ENCODE measurements around the gene IFT122.

Gene IFT122

GRCh38 chr3:129441215-129441614 is 1.2 kb downstream of the IFT122 start:
- no peak for DNase-seq (ENCODE audit: low read depth)

GRCh38 chr3:129441782-129442181 is 1.8 kb downstream of the IFT122 start:
- DNase-seq (ENCODE audit: low read depth): no peak

DNA sequence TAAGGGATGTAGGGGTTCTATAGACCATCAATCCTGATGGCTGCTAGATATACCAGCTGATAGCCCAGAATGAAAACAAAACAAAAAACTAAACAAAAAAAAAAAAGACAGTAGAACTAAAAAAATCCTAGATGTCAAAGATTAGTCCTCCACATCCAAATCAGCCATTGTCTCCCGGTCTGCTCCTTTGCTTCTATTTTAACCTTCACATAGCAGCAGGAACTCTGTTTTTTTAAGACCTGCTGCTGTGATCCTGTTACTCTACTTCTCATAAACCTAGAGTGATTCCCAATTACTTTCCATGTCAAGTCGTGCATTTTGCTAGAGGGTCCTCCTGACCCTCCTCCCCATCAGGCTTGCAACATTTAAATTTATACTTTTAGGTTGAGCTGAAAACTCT is 2.5 kb downstream of the IFT122 start:
- DNase-seq (ENCODE audit: low read depth): no peak

DNA sequence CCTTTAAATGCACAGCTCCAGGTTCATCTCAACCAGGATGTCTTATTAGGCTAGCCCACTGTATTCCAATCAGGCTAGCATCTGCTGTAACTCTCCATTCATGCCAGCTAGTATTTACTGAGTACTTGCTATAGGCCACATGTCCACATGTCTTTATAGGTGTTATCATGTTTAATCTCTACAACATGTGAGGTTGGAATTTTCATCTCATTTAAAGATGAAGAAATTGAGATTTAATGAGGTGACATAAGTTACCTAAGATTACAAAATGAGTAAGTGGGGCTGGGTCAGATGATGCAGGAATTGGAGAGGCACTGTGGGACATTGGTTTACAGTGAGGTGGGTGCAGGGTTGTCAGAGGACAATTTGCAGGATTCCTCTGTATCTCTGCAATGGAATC is 2.9 kb downstream of the IFT122 start:
- DNase-seq (ENCODE audit: low read depth): no peak

GRCh38 chr3:129445471-129445870 is 5.4 kb downstream of the IFT122 start:
- no peak for DNase-seq (ENCODE audit: low read depth)

GRCh38 chr3:129446926-129447325 is 6.9 kb downstream of the IFT122 start:
- DNase-seq (ENCODE audit: low read depth): no peak

- no peak for DNase-seq (ENCODE audit: low read depth)
These were observed 8.3 kb downstream of the IFT122 start for GRCh38 chr3:129448186-129448895.

GRCh38 chr3:129449279-129450115 is 9.5 kb downstream of the IFT122 start:
- no peak for DNase-seq (ENCODE audit: low read depth)

DNA sequence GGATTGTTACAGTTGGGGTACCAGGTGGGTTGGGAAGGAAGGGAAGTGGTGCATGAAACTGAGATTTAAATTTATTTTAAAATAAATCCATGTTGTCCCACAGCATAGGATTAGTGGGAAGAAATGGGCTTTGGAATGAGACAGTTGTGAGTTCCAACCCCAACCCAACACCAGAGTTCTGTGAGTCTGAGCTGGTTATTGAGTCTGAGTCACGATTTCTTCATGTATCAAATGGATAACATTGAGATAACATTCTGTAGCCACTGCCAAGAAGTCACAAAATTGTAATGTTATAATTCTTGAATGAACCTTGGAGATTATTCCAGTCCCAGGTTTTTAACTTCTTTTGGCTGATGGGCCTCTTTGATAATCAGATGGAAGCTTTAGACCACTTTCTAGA is 13.7 kb downstream of the IFT122 start:
- DNase-seq (ENCODE audit: low read depth): no peak

DNA sequence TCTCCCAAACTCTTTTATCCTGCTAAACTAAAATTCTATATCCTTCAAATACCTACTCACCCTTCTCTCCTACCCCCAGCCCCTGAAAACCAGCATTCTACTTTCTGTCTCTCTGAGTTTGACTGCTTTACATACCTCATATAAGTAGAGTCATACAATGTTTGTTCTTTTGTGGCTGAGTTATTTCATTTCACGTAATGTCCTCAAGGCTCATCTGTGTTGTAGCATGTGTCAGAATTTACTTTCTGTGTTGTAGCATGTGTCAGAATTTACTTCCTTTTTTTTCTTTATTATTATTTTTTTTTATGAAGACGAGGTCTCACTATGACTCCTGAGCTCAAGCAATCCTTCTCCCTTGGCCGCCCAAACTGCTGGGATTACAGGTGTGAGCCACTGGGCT is 20.1 kb downstream of the IFT122 start:
- no peak for DNase-seq (ENCODE audit: low read depth)

- DNase-seq (ENCODE audit: low read depth): no peak
These were observed 20.5 kb downstream of the IFT122 start for GRCh38 chr3:129460572-129460971.

DNA sequence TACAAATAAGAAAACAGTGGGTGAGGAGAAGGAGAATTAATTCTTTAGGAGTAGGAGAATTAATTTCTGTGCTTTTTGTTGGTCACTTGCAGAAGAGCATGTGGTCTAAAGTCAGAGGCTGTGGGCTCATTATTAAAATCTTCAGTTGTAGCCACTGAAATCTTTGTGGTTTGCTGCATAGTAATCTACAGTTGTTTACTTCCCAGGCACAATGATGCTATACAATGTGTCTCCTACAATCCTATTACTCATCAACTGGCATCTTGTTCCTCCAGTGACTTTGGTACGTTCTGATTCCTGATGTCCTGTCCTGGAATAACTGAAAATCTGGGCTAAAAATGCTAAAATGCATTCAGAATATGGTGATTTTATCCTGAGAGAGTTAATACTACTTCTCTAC is 21.0 kb downstream of the IFT122 start:
- DNase-seq (ENCODE audit: low read depth): no peak

DNA sequence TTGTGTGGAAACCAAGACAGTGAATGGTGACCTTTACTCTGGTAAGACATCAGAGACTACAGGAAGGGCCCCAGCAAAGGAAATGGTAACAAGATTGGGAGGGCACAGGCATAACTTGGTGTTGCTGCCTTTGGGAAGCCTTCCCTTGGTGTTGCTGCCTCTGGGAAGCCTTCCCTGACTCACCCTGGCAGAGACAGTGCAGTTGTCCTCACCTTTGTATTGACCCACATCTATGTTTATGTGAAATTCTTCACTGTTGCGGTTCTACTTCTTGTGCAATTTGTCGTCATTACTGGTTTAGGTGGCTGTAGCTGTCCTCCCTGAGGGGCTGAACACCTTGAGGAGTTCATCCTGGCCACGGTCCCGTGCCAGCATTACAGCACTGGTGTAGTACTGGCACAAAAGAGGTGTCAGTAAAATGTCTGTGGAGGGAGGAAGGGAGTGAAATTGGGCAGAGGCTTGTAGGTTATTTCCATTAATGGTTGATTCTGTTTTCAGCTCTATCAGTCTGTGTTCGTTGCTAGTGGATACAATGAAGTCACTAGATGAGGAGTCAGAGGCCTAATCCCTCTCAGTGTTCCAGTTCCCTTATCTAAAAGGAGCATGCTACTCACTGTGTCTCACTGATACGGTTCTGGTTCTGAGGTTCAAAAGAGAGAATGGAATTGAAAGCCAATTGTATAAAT is 21.6 kb downstream of the IFT122 start:
- DNase-seq (ENCODE audit: low read depth): no peak

DNA sequence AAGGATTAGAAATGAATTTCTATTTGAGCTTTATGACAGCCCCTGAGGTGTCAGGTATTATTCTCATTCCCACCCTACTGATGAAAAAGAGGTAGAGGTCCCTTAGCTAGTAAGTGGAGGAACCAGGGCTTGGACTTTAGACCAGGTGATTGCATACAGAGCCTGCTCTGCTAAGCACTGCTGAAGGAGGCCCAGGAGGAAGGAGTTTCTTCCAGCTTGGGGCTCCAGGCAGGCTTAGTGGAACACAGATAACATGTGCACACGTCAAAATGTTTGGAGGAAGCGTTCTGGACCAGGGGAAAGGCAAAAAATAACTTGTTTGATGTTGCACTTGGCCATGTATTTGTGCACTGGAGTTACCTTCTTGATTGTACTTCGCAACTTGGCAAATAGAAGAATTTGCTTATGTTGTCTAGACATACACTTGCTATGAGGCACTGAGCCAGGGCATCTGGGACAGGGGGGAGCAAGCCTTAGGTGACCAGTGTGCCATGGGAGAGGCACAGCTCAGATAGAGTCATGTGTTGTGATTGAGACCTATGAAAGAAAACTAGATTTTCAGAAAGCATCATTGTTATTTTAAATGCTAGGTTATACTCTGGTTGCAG is 22.4 kb downstream of the IFT122 start:
- no peak for DNase-seq (ENCODE audit: low read depth)

- no peak for DNase-seq (ENCODE audit: low read depth)
These were observed 23.1 kb downstream of the IFT122 start for GRCh38 chr3:129463094-129463493.

DNA sequence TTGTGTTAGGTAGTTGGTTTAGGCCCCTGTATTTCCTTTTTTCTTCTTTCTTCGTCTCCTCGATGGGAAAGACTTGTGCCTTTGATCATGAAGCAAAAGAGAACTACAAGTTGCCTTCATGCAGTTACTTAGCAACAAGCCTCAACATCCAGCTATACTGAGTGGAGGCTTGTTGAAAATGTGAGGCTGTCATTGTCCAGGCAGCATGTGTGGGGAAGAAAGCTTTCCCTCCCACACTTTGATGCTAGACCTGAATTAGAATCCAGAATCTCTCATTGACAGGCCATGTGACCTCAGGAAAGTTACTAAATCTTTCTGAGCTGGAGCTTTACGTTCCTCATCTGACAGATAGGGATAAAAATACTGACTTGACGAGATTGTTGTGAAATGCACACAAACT is 23.7 kb downstream of the IFT122 start:
- DNase-seq (ENCODE audit: low read depth): no peak

DNA sequence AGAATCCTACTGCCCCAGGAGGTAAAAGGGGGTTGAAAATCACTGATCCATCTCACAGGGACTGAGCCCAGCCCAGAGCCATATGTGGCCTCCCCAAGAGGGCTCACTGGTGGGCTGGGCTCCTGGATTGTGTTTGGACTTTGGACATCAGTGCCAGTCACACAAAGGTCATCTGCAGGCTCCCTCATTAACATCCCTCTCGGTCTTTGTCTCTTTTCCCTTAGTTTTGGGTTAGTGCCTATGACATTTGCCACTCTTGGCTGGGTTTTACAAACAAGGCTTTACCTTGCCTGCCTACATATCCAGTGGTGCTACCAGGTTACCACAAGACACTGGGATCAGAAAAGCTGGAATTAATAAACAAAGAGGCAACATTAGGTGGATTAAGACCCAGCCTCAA is 27.9 kb downstream of the IFT122 start:
- no peak for DNase-seq (ENCODE audit: low read depth)

GRCh38 chr3:129469026-129469425 is 29.0 kb downstream of the IFT122 start:
- no peak for DNase-seq (ENCODE audit: low read depth)

DNA sequence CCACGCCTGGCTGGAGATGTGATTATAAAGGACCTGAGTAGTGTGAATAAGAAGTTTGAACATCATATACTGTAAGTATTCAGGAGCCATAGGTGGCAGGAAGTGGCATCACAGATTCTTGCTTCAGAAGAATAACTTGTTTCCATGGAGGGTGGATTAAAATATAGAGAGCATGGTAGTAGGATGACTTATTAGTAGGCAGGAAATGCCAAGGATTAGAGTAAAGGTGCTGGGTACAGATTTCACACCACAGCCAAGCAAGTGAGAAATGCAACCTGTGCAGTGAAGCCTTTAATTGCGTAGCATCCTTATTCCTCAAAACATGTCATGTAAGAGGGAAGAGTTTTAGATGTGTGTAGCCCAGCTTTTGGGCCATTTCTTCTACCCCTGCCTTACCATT is 30.8 kb downstream of the IFT122 start:
- DNase-seq (ENCODE audit: low read depth): no peak

- no peak for DNase-seq (ENCODE audit: low read depth)
These were observed 33.2 kb downstream of the IFT122 start for GRCh38 chr3:129473067-129473768.

DNA sequence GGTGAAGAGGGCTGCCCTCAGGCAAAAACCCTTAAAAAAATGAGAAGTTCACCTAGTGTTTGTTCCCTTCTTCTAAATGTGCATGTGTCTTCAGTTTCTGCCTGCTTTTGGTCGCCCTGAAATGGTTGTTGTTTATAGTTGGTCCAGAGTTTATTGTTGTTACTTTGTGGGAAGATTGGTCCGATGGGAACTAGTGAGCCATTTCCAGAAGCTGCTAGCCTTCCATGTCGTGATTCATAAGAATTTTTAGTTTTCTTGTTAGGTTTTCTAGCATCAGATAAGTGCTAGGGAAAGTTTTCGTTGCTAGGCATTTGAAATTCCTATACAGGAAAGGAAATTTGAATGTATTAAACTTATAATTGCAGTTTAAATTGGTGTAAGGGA is 33.7 kb downstream of the IFT122 start:
- no peak for DNase-seq (ENCODE audit: low read depth)

All from stimulated activated CD8-positive, alpha-beta memory T cell treated with anti-CD3 and anti-CD28 coated beads, Interleukin-4, amount 100 ng/mL, for 24 hours (primary cell).